ENCODE data around the gene TXLNA. TPM values are rescaled to one million over a fixed set of nuclear protein-coding genes. Genes with fewer than 3 reads are reported as not detected.

TXLNA gene
- total RNA-seq, 2 donors from 2014 or later: 22.9 to 24.6 TPM

Other genes with a start within 250 kb of the TXLNA start
- gene PTP4A2, start 241.3 kb upstream of the TXLNA start, total RNA-seq: 100 to 1,000 TPM; 269 to 384 TPM
- gene KHDRBS1, start 165.8 kb upstream of the TXLNA start, total RNA-seq: 10 to 100 TPM; 92.5 to 94.9 TPM
- 10 to 100 TPM; 15.8 to 16.7 TPM for gene TMEM39B, start 106.7 kb upstream of the TXLNA start, total RNA-seq
- gene KPNA6, start 71.6 kb upstream of the TXLNA start, total RNA-seq: 10 to 100 TPM; 39.8 to 57.6 TPM
- gene CCDC28B, start 20.9 kb downstream of the TXLNA start, total RNA-seq: 1 to 10 TPM; 4.7 to 4.9 TPM
- gene IQCC, start 26.0 kb downstream of the TXLNA start, total RNA-seq: 1 to 10 TPM; 3.2 to 4.1 TPM
- gene DCDC2B, start 29.4 kb downstream of the TXLNA start, total RNA-seq: not detected
- 10 to 100 TPM; 13.1 to 18.8 TPM for gene TMEM234, start 42.7 kb downstream of the TXLNA start, total RNA-seq
- 100 to 1,000 TPM; 116 to 132 TPM for gene EIF3I, start 42.7 kb downstream of the TXLNA start, total RNA-seq
- gene FAM167B, start 67.5 kb downstream of the TXLNA start, total RNA-seq: under 1 TPM; 0.60 to 0.72 TPM
- gene LCK, start 71.6 kb downstream of the TXLNA start, total RNA-seq: 100 to 1,000 TPM; 267 to 268 TPM
- 10 to 100 TPM; 81.6 to 86.2 TPM for gene HDAC1, start 112.4 kb downstream of the TXLNA start, total RNA-seq
- gene MARCKSL1, start 156.6 kb downstream of the TXLNA start, total RNA-seq: 10 to 100 TPM; 18.4 to 24.4 TPM
- gene FAM229A, start 182.8 kb downstream of the TXLNA start, total RNA-seq: 10 to 100 TPM; 30.1 to 32.9 TPM
- 1 to 10 TPM in 1 of 2 donors, not detected in 1; 1.2 TPM for gene TSSK3, start 182.9 kb downstream of the TXLNA start, total RNA-seq
- 100 to 1,000 TPM; 177 to 181 TPM for gene BSDC1, start 214.8 kb downstream of the TXLNA start, total RNA-seq

Data from T-helper 17 cell (primary cell).